Measurements from ENCODE around the gene ZBTB9. TPM values are rescaled to one million over a fixed set of nuclear protein-coding genes. Genes with fewer than 3 reads are reported as not detected.
A peak's percentile ranks its signal among the peaks of the same experiment; 100 is the strongest.

The ZBTB9 gene
- polyA plus RNA-seq, 1 of the 3 experiments (the other 2 are of a cell fraction): 5.7 TPM

GRCh38 chr6:33446356-33446755 is 8.0 kb upstream of the ZBTB9 start:
- Histone ChIP-seq H3K36me3 (replicated peaks in 1 of 2; ENCODE audit: control insufficient read depth in 1 of 2, insufficient read depth in 2 of 2, low read length in 1 of 2) (peaks cover 0 to 45% of the 10 kb centered on the region in 2 experiments), H3K27me3 (ENCODE audit: insufficient read depth) (no peaks in the 10 kb centered on the region), H3K4me2 (no peak overlapping the region), H3K9me2 (no peaks in the 10 kb centered on the region), H3K9me3 (no peaks in the 10 kb centered on the region), H3K9ac (no peak overlapping the region), H3K4me3 (ENCODE audit: low read depth in 2 of 2, low read length in 1 of 2) (no peak overlapping the region), H3F3A (replicated peaks; ENCODE audit: insufficient read depth) (peaks cover 17% of the 10 kb centered on the region), H3K4me1 (ENCODE audit: control insufficient read depth in 1 of 2, insufficient read depth in 2 of 2, low read depth in 1 of 2, low read length in 1 of 2) (no peaks in the 10 kb centered on the region), H4K20me1 (ENCODE audit: insufficient read depth) (no peaks in the 10 kb centered on the region), H3K27ac (ENCODE audit: low read depth in 2 of 2, low read length in 1 of 2) (no peak overlapping the region), H3K79me2 (ENCODE audit: insufficient read depth) (no peaks in the 10 kb centered on the region), H2AFZ (ENCODE audit: low read depth) (no peak overlapping the region)
- no peak for TF ChIP-seq SIN3A (IDR thresholded peaks at IDR 0.05; ENCODE audit: borderline replicate concordance, low read depth, low read length)
- TF ChIP-seq CHD2 (IDR thresholded peaks at IDR 0.05; ENCODE audit: low read length, partially characterized antibody): no peak
- no peak for TF ChIP-seq MXI1 (IDR thresholded peaks at IDR 0.05; ENCODE audit: low read depth, low read length)
- no peak for TF ChIP-seq POLR2AphosphoS5 (IDR thresholded peaks at IDR 0.05; ENCODE audit: low read depth, low read length)
- no peak for TF ChIP-seq YY1 (IDR thresholded peaks at IDR 0.05; ENCODE audit: low read depth)
- TF ChIP-seq TAF1 (IDR thresholded peaks at IDR 0.05; ENCODE audit: borderline replicate concordance, low read depth, low read length): no peak
- no peak for TF ChIP-seq IRF3 (IDR thresholded peaks at IDR 0.05; ENCODE audit: low read depth, low read length)
- TF ChIP-seq SMC3 (IDR thresholded peaks at IDR 0.05; ENCODE audit: low read depth, low read length): no peak
- TF ChIP-seq RAD21 (IDR thresholded peaks at IDR 0.05; ENCODE audit: low read length): no peak
- no peak for TF ChIP-seq FOXJ3 (CRISPR knock-in tag; IDR thresholded peaks at IDR 0.05)
- no peak for TF ChIP-seq ELF1 (IDR thresholded peaks at IDR 0.05)
- no peak for TF ChIP-seq TEAD4 (IDR thresholded peaks at IDR 0.05; ENCODE audit: borderline replicate concordance, insufficient read depth)
- DNase-seq: peak; percentile 8
- ChIA-PET CTCF (interaction anchor here (1.7 kb wide), 1 partner anchor 198 kb away, joined by 3 read pairs; no protein-coding TSS in a partner anchor), POLR2A (no interaction called here)
- whole genome bisulfite sequencing (ENCODE audit: low lambda C conversion rate): 93% methylated on average over 10 of the region's 10 CpGs

- H4K20me1 ChIP-seq (ENCODE audit: insufficient read depth): no peaks in the 10 kb centered on the region
- H2AFZ ChIP-seq (ENCODE audit: low read depth): no peak overlapping the region
- no peak overlapping the region for H3K4me3 ChIP-seq (ENCODE audit: low read depth in 2 of 2, low read length in 1 of 2)
- H3K79me2 ChIP-seq (ENCODE audit: insufficient read depth): peaks cover 25% of the 10 kb centered on the region
- no peaks in the 10 kb centered on the region for H3K9me2 ChIP-seq
- TF ChIP-seq CTCF (IDR thresholded peaks at IDR 0.05) (no peak), NRF1 (IDR thresholded peaks at IDR 0.05; ENCODE audit: low read depth, low read length) (no peak), MXI1 (IDR thresholded peaks at IDR 0.05; ENCODE audit: low read depth, low read length) (no peak), REST (IDR thresholded peaks at IDR 0.05; ENCODE audit: low read depth, low read length) (no peak), PBX3 (IDR thresholded peaks at IDR 0.05) (no peak), RAD21 (IDR thresholded peaks at IDR 0.05; ENCODE audit: low read length) (no peak)
- no peaks in the 10 kb centered on the region for H3K9me3 ChIP-seq
- no peak for DNase-seq
- H3K27me3 ChIP-seq (ENCODE audit: insufficient read depth): no peaks in the 10 kb centered on the region
- WGBS (ENCODE audit: low lambda C conversion rate): 89% methylated on average over 3 of the region's 3 CpGs
- H3K4me2 ChIP-seq: no peak overlapping the region
- peaks cover 17% of the 10 kb centered on the region for H3F3A ChIP-seq (replicated peaks; ENCODE audit: insufficient read depth)
- no peak overlapping the region for H3K27ac ChIP-seq (ENCODE audit: low read depth in 2 of 2, low read length in 1 of 2)
- H3K9ac ChIP-seq: no peak overlapping the region
- ChIA-PET POLR2A (interaction anchor here (0.6 to 2.0 kb wide), 2 partner anchors 9 to 20 kb away, joined by 3 to 9 read pairs; no protein-coding TSS in a partner anchor), CTCF (no interaction called here)
- peaks cover 0 to 33% of the 10 kb centered on the region in 2 experiments for H3K36me3 ChIP-seq (replicated peaks in 1 of 2; ENCODE audit: control insufficient read depth in 1 of 2, insufficient read depth in 2 of 2, low read length in 1 of 2)
- H3K4me1 ChIP-seq (ENCODE audit: control insufficient read depth in 1 of 2, insufficient read depth in 2 of 2, low read depth in 1 of 2, low read length in 1 of 2): peaks cover 0 to 16% of the 10 kb centered on the region in 2 experiments; a peak in 1 of 4 replicates
These were observed 3.9 kb upstream of the ZBTB9 start for GRCh38 chr6:33450434-33450833.
